Hematopoietic multipotent progenitor cell treated with erythropoietin and hydrocortisone succinate and interleukin-3 and kit ligand, for 4 days (in vitro differentiated cells): ENCODE results near the gene SENP7.
"Not testable (repeated sequence)": the region's sequence is repeated elsewhere in the genome, so short reads cannot be mapped to it uniquely, and the experiment has no call there.

Source experiments
- DNase-seq: peaks from one replicate; pipeline ENCODE4 v3.0.0-alpha.2; 2015

Gene SENP7

GRCh38 chr3:101512646-101513418 is at the start of gene SENP7:
SENP7 (minus strand) TSS chr3:101513212; CDS start chr3:101513130, 82 bp downstream.
- DNase-seq: peak; percentile 93

GRCh38 chr3:101561630-101562328 is 48.8 kb upstream of the SENP7 start, which contains the start of gene TRMT10C:
TRMT10C (plus strand) TSS chr3:101561868; CDS start chr3:101564782, 2,914 bp downstream.
- peak; percentile 98 for DNase-seq

GRCh38 chr3:101556064-101556463 is 43.1 kb upstream of the SENP7 start:
- no peak for DNase-seq

GRCh38 chr3:101553381-101553780 is 40.4 kb upstream of the SENP7 start:
- DNase-seq: not testable (repeated sequence)

- not testable (repeated sequence) for DNase-seq
These were observed 38.5 kb upstream of the SENP7 start for GRCh38 chr3:101551359-101552081.

GRCh38 chr3:101549473-101549872 is 36.5 kb upstream of the SENP7 start:
- no peak for DNase-seq

GRCh38 chr3:101548527-101549105 is 35.6 kb upstream of the SENP7 start:
- DNase-seq: no peak

- no peak for DNase-seq
These were observed 31.3 kb upstream of the SENP7 start for GRCh38 chr3:101544161-101544850.

- peak; percentile 40 for DNase-seq
These were observed 29.9 kb upstream of the SENP7 start for GRCh38 chr3:101542957-101543356.

- DNase-seq: not testable (repeated sequence)
These were observed 23.9 kb upstream of the SENP7 start for GRCh38 chr3:101536955-101537354.

- DNase-seq: no peak
These were observed 23.3 kb upstream of the SENP7 start for GRCh38 chr3:101536266-101536665.

- DNase-seq: no peak
These were observed 22.2 kb upstream of the SENP7 start for GRCh38 chr3:101535221-101535620.

- DNase-seq: no peak
These were observed 20.6 kb upstream of the SENP7 start for GRCh38 chr3:101533603-101533968.

GRCh38 chr3:101532783-101533602 is 20.0 kb upstream of the SENP7 start:
- DNase-seq: no peak

- peak; percentile 58 for DNase-seq
These were observed 18.6 kb upstream of the SENP7 start for GRCh38 chr3:101531473-101532086.

- DNase-seq: no peak
These were observed 17.7 kb upstream of the SENP7 start for GRCh38 chr3:101530686-101531047.

- peak; percentile 96 for DNase-seq
These were observed 17.0 kb upstream of the SENP7 start for GRCh38 chr3:101529816-101530685.

- no peak for DNase-seq
These were observed 14.9 kb upstream of the SENP7 start for GRCh38 chr3:101527906-101528305.

GRCh38 chr3:101527441-101527840 is 14.4 kb upstream of the SENP7 start:
- peak; percentile 68 for DNase-seq

GRCh38 chr3:101521211-101521701 is 8.2 kb upstream of the SENP7 start:
- DNase-seq: peak; percentile 57
